Neural progenitor cell (in vitro differentiated cells): ENCODE data around the gene FMN1. TPM values are rescaled to one million over a fixed set of nuclear protein-coding genes. Genes with fewer than 3 reads are reported as not detected.

Experiments used
- DNase-seq: peaks from one replicate; pipeline ENCODE4 v3.0.0-alpha.2; 2016; ENCODE audit warnings: low spot score
- H2AFZ ChIP-seq: fragments of 200-600 bp; sonication (generic); replicated peaks from 2 replicates; pipeline ENCODE4 v1.6.1; 2016; ENCODE audit warnings: antibody characterized with exemption
- H3F3A ChIP-seq: fragments of 200-600 bp; sonication (generic); 2 replicates; pipeline ENCODE4 v1.6.1; 2016; ENCODE audit warnings: antibody characterized with exemption, low read depth
- H3K27ac ChIP-seq: fragments of 200-600 bp; sonication (generic); 2 replicates; pipeline ENCODE4 v1.5.1; 2016; ENCODE audit warnings: mild to moderate bottlenecking
- H3K27me3 ChIP-seq: fragments of 200-600 bp; sonication (generic); 2 replicates; pipeline ENCODE4 v1.6.1; 2016; ENCODE audit warnings: mild to moderate bottlenecking, moderate library complexity
- H3K36me3 ChIP-seq: fragments of 200-600 bp; sonication (generic); 2 replicates; pipeline ENCODE4 v1.5.1; 2016
- H3K4me1 ChIP-seq: fragments of 200-600 bp; sonication (generic); 2 replicates; pipeline ENCODE4 v1.6.1; 2016; ENCODE audit warnings: mixed run types
- H3K4me2 ChIP-seq: fragments of 200-600 bp; sonication (generic); 2 replicates; pipeline ENCODE4 v1.6.1; 2016
- H3K4me3 ChIP-seq: fragments of 200-600 bp; sonication (generic); 2 replicates; pipeline ENCODE4 v1.5.1; 2016
- H3K79me2 ChIP-seq: fragments of 200-600 bp; sonication (generic); 2 replicates; pipeline ENCODE4 v1.6.1; 2016; ENCODE audit warnings: low read depth
- H3K9ac ChIP-seq: fragments of 200-600 bp; sonication (generic); 2 replicates; pipeline ENCODE4 v1.6.1; 2016
- H3K9me3 ChIP-seq: fragments of 200-600 bp; sonication (generic); 2 replicates; pipeline ENCODE4 v1.5.1; 2016; ENCODE audit warnings: low read depth
- H4K20me1 ChIP-seq: fragments of 200-600 bp; sonication (generic); 2 replicates; pipeline ENCODE4 v1.6.1; 2016; ENCODE audit warnings: low read depth
- H3K27ac Mint-ChIP-seq: 3 replicates; pipeline ENCODE4 v1.8.0; 2021; ENCODE audit warnings: mixed read lengths
- H3K27me3 Mint-ChIP-seq: 2 replicates; pipeline ENCODE4 v1.8.0; 2022; ENCODE audit warnings: low read depth, mild to moderate bottlenecking, inconsistent platforms, moderate library complexity, mixed read lengths; ENCODE audit not compliant: insufficient read depth
- H3K36me3 Mint-ChIP-seq: 3 replicates; pipeline ENCODE4 v1.8.0; 2021; ENCODE audit warnings: mixed read lengths
- H3K4me1 Mint-ChIP-seq: 3 replicates; pipeline ENCODE4 v1.8.0; 2021; ENCODE audit warnings: mixed read lengths
- H3K4me3 Mint-ChIP-seq: 3 replicates; pipeline ENCODE4 v1.8.0; 2021; ENCODE audit warnings: mild to moderate bottlenecking, moderate library complexity, mixed read lengths
- H3K9me3 Mint-ChIP-seq: 3 replicates; pipeline ENCODE4 v1.8.0; 2020; ENCODE audit warnings: mixed read lengths
- CTCF ChIP-seq: fragments of 200-600 bp; sonication (generic); IDR thresholded peaks from 2 replicates; pipeline ENCODE4 v1.5.1; 2017; ENCODE audit warnings: antibody characterized with exemption, mild to moderate bottlenecking
- EZH2 ChIP-seq: fragments of 200-600 bp; sonication (generic); IDR thresholded peaks from 2 replicates; pipeline ENCODE4 v1.6.1; 2017; ENCODE audit warnings: antibody characterized with exemption, mild to moderate bottlenecking, moderate library complexity
- EZH2phosphoT487 ChIP-seq: fragments of 200-600 bp; sonication (generic); IDR thresholded peaks from 2 replicates; pipeline ENCODE4 v1.6.1; 2017; ENCODE audit warnings: antibody characterized with exemption
- total RNA-seq: library from RNA; depleted of rRNA; stranded (reverse); fragments of >200 nt; gene quantifications from 2 replicates; pipeline ENCODE4 v1.2.3, GENCODE V29; 2015; ENCODE audit warnings: low replicate concordance

FMN1 gene
- total RNA-seq, 1 donor from 2014 or later: 5.7 TPM

- Histone ChIP-seq H3K4me1 (peaks cover 3% of the 10 kb centered on the region), H3K79me2 (no peaks in the 10 kb centered on the region), H2AFZ (peak overlapping the region; percentile 30), H3F3A (no peaks in the 10 kb centered on the region), H3K9me3 (no peaks in the 10 kb centered on the region), H3K4me3 (no peak overlapping the region), H3K27ac (no peak overlapping the region), H4K20me1 (no peaks in the 10 kb centered on the region), H3K4me2 (no peak overlapping the region), H3K9ac (no peak overlapping the region), H3K27me3 (no peaks in the 10 kb centered on the region), H3K36me3 (no peaks in the 10 kb centered on the region)
- DNase-seq: no peak
- Mint-ChIP-seq H3K27ac (no peak overlapping the region), H3K4me3 (no peak overlapping the region), H3K9me3 (no peaks in the 10 kb centered on the region), H3K4me1 (peaks cover 8% of the 10 kb centered on the region), H3K27me3 (no peaks in the 10 kb centered on the region), H3K36me3 (no peaks in the 10 kb centered on the region)
- TF ChIP-seq CTCF (no peak), EZH2phosphoT487 (no peak), EZH2 (no peak)
These were observed 375.1 kb downstream of the FMN1 start for GRCh38 chr15:32819448-32819847.

- H2AFZ ChIP-seq: peak overlapping the region; percentile 30
- Mint-ChIP-seq H3K27me3 (no peaks in the 10 kb centered on the region), H3K4me1 (peaks cover 8% of the 10 kb centered on the region), H3K36me3 (no peaks in the 10 kb centered on the region), H3K9me3 (no peaks in the 10 kb centered on the region), H3K27ac (no peak overlapping the region), H3K4me3 (no peak overlapping the region)
- H3K79me2 ChIP-seq: no peaks in the 10 kb centered on the region
- no peaks in the 10 kb centered on the region for H4K20me1 ChIP-seq
- no peaks in the 10 kb centered on the region for H3K27me3 ChIP-seq
- peak; percentile 10 for DNase-seq
- no peak overlapping the region for H3K4me2 ChIP-seq
- H3K4me1 ChIP-seq: peaks cover 3% of the 10 kb centered on the region
- H3K9ac ChIP-seq: no peak overlapping the region
- H3F3A ChIP-seq: no peaks in the 10 kb centered on the region
- no peak overlapping the region for H3K27ac ChIP-seq
- no peaks in the 10 kb centered on the region for H3K36me3 ChIP-seq
- no peaks in the 10 kb centered on the region for H3K9me3 ChIP-seq
- no peak overlapping the region for H3K4me3 ChIP-seq
- TF ChIP-seq EZH2 (no peak), CTCF (no peak), EZH2phosphoT487 (no peak)
These were observed 375.6 kb downstream of the FMN1 start for GRCh38 chr15:32818758-32819447.

- Mint-ChIP-seq H3K9me3 (no peaks in the 10 kb centered on the region), H3K4me1 (peaks cover 8% of the 10 kb centered on the region), H3K27me3 (no peaks in the 10 kb centered on the region), H3K36me3 (no peaks in the 10 kb centered on the region), H3K27ac (no peak overlapping the region), H3K4me3 (no peak overlapping the region)
- no peak overlapping the region for H3K4me2 ChIP-seq
- H4K20me1 ChIP-seq: no peaks in the 10 kb centered on the region
- TF ChIP-seq EZH2: no peak
- no peak for TF ChIP-seq EZH2phosphoT487
- TF ChIP-seq CTCF: no peak
- no peak overlapping the region for H2AFZ ChIP-seq
- no peaks in the 10 kb centered on the region for H3K79me2 ChIP-seq
- H3K4me1 ChIP-seq: peaks cover 3% of the 10 kb centered on the region
- no peak overlapping the region for H3K4me3 ChIP-seq
- no peak for DNase-seq
- no peak overlapping the region for H3K27ac ChIP-seq
- no peaks in the 10 kb centered on the region for H3F3A ChIP-seq
- no peaks in the 10 kb centered on the region for H3K27me3 ChIP-seq
- H3K36me3 ChIP-seq: no peaks in the 10 kb centered on the region
- no peaks in the 10 kb centered on the region for H3K9me3 ChIP-seq
- no peak overlapping the region for H3K9ac ChIP-seq
These were observed 376.9 kb downstream of the FMN1 start for GRCh38 chr15:32817577-32817976.
